HG03342 (cell line): ENCODE results near the gene ROR1.

Source experiments
- ATAC-seq: cut with Tn5 transposase; IDR thresholded peaks from one replicate; pipeline ENCODE4 v1.9.1; 2021; ENCODE audit warnings: mild to moderate bottlenecking, moderate library complexity; ENCODE audit not compliant: unreplicated experiment

Gene ROR1

DNA sequence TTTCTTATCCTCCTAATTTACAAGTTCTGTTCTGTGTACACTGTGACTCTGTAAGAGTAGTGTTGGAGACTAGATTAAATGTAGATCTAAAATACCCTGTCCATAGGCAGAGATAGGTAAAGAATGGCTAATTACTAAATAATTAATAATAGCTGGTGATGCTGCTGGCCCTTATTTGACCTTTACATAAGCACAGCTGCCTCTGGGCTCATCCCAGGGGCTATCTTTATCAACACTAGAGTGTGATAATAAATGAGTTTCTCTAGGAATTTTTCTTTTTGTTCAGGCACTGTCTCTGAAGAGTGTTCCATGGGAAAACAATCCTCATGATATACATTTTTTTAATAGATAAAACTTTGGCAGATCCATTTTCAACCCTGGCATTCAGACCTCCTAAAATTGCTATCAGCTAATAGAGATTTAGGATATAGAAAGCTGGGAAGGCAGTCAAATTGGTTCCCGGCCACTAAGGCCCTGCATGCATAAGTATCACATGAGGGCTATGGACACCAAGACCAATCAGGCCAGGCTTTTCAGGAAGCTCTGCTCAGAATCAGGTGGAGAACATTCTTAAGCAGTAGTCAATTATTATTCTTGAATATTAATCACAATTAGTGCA, 107.2 kb downstream of the ROR1 start:
- no peak for ATAC-seq

DNA sequence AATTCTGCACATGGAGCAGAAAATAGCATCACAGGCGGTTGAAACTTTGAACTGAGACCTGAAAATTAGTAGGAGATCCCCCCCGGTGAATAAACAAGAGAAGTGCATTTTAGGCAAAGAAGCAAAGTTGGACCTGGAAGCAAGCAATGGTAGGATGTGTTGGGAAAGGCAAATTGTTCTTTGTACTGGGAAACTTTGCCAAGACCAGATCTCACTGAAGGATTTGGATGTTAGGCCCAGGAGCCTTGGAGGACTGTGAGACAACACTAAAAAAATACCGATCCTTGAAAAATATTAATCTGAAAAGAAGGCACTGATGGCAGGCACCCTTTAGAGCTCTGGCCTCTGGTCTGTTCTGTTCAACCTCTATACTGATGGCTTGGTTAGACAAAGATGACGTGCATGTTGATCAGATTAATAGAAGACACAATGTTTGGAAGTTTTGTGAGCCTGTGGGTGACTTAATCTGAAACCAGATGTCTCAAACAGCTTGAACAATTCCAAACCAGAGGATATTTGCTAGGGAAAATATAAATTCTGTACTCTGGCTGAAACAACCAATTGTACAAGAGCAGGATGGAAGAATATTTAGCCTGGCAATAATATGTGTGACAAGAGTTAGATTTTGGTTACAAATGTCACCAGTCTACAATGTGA, 108.4 kb downstream of the ROR1 start:
- no peak for ATAC-seq

DNA sequence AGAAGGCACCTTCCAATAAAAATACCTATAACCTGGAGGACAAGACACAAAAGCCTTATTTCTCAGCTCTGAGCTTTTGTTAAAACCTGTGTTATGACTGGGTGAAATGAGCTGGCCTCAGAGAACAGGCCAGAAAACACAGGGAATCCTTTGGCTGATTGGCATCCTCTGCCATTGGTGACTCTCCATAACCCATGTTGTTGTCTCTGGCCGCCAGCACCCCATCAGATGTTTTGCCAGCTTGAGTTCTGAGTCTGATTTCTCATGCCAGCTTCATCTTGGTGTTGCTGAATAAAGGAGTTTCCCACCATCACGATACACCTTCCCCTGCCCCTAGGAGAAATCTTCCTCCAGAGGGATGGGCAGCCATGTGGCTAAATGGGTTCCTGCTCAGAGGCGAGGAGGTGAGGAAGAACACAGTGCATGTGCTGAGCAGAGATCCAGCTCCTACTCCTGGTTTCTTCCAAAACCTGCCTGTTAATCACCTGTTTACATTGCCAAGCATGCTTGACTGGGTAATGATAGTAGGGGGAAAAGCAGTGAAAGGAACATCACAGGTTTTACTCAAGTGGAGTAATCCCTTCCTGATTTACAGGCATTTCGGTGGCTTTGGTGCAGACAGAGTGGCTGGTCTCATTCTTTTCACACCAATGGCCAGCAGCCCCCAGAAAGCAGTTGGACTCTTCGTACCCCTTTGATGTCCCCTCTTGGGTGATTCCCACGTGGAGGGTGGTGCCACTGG, 109.8 kb downstream of the ROR1 start:
- ATAC-seq, result no peak

DNA sequence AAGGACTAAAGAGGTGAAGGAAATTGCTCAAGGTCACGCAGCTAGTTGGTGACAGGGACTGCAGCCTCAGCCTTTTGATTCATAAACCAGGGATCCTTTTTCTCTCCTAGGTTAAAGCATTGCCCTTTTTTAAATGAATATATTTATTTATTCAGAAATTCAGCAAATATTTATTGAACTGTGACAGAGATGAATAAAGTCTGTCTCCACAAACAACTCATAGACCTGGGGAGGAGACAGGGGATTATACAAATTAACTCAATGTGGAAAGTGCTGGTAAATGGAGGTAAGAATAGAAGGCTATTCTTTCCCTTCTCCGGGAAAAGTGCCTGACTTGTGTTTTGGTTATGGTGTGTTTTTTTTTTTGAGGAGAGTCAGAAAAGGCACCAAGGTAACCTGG, 110.7 kb downstream of the ROR1 start:
- no peak for ATAC-seq

DNA sequence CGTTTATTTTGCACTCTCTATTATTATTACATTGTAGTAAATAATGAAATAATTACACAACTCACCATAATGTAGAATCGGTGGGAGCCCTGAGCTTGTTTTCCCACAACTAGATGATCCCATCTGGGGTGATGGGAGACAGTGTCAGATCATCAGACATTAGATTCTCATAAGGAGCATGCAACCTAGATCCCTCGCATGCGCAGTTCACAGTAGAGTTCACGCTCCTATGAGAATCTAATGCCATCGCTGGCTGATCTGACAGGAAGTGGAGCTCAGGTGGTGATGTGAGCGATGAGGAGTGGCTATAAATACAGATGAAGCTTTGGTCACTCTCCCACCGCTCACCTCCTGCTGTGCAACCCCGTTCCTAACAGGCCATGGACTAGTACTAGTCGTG, 112.1 kb downstream of the ROR1 start:
- no peak for ATAC-seq

DNA sequence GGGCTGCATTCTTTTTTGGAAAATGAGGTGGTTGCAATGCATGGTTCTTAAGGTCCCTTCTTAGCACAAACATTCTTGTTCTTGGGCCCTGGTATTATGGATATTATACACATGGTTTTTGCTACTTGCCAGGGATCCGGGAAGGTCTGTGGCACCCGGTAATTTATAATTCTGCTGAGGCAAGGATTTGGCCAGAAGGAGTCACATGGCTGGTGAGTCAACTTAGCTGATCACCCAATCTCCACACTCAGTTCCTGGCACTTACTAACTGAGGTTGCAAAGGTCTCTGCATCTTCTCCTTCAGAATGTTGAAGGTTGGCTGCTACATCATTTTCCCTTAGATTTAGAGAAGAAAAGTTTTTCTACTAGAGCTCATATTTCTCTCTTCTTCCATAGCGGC, 112.5 kb downstream of the ROR1 start:
- ATAC-seq, result no peak

DNA sequence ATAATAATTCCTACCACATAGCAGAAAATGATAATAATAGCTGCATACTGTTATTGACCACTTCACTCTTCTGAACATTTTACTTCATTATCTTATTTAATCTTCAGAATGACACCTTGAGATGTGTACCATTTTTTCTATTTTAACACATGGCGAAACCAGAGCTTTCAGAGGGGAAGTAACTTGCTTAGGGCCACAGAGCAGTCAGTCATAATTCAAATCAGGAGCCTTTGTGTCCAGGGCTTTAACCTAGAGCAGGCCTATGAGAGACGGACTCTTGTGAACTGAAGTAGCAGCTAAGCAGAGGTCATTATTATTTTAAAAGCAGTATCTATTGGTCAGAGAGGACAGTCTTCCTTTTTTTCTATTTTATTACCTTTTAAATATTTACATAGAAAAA, 114.0 kb downstream of the ROR1 start:
- no peak for ATAC-seq

DNA sequence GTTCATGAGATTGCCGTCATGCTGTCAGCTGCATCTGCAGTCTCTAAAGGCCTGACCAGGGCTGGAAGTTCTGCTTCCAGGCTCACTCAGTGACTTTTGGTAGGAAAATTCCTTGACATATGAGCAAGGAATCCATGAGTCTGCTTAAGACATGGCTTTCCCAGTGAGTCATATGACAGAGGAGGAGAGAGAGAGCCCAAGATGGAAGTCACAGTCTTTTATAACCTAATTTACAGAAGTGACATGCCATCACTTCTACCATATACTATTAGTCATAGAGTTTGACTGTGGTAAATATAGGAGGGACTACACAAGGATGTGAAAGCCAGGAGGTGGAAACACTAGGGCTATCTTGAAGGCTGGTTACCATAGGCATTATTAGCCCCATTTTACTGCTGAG, 115.2 kb downstream of the ROR1 start:
- no peak for ATAC-seq

DNA sequence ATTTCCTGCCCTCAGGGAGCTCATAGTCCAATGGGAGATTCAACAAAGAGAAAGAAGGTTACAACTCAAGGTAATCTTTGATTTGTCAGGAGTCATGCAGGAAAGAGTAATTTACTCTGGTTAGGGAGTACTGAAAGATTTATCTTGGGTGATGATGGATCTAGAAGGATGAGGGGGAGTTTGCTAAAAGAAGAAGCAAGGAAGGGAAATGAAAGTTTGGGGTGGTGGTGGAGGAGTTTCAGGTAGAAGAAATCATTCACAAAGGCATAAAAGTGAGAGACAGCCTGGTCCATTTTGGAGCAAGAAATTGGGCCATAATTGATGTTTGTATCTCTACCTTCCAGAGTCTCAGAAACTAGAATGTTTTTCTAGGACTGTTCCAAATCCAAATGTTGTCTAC, 116.7 kb downstream of the ROR1 start:
- ATAC-seq, result no peak

DNA sequence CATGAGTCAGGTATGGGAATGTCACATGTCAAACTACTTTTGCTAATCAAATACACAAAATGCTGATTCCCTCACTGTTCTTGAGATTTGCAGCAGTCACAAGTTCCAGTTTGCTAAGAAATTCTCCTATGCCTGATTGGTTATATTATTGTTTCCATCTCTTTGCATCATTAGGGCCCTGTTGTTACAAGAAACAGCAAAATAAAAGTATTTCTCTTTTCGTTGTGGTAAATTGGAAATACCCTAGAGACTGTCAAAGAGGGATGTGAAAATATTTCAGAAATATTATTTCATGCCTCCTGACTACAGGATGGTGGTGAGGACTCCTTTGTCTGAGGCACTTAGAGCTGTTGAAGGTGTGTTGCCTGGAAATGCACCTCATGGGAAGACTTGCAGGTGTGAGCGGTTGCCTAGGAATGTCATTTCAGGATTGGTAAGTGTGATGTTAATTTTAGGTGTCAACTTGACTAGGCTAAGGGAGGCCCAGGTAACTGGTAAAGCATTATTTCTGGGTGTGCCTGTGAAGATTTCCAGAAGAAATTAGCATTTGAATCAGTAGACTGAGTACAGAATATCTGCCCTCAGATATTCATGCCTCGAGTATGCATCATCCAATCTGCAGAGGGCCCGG, 117.4 kb downstream of the ROR1 start:
- no peak for ATAC-seq

DNA sequence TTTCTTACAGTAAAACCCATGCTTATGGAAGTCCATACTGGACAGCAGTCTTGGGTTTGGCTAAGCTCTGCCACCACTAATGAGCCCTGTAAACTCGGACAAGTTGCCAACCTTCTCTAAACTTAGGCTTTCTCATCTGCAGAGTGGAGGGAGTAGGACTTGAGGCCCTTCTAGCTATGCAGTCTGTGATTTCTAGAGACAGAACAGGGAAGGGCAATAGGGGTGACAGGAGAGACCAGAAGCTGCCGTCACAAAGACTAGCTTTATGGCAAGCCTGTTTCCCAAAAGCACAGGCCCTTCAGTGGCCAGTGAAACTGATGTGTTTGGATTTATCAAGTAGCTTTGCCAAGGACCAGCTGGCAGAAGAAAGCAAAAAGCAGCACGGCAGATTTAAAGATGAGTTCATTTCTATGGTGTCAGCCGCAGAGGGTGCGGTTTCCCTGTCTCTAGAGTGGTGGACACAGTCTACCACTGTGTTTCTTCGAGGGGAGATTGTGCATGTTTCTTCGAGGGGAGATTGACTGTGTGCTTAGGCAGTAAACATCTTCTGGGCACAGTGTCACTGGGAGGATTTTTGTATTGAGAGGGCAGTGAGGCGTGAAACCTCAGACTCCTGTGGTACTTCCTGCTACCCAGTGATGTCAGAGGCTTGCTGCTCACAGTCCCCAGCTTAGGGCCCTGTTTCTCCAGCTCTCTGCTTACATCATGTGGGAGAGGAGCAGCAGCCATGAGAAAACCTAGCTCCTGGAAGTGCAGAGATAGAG, 119.0 kb downstream of the ROR1 start:
- ATAC-seq, result peak; percentile 99

DNA sequence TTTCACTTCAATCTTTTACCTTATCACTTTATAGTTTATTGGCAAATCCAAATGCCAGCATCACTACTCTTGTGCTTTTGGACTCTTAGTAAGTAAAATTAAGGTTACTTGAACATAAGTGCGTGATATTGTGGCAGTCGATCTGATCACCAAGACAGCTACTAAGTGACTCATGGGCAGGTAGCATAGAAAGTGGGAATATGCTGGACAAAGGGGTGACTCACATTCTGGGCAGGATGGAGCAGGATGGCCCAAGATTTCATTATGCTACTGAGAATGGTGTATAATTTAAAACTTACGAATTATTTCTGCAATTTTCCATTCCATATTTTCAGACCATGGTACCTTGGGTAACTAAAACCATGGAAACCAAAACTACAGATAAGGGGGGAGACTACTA, 120.2 kb downstream of the ROR1 start:
- ATAC-seq, result no peak

DNA sequence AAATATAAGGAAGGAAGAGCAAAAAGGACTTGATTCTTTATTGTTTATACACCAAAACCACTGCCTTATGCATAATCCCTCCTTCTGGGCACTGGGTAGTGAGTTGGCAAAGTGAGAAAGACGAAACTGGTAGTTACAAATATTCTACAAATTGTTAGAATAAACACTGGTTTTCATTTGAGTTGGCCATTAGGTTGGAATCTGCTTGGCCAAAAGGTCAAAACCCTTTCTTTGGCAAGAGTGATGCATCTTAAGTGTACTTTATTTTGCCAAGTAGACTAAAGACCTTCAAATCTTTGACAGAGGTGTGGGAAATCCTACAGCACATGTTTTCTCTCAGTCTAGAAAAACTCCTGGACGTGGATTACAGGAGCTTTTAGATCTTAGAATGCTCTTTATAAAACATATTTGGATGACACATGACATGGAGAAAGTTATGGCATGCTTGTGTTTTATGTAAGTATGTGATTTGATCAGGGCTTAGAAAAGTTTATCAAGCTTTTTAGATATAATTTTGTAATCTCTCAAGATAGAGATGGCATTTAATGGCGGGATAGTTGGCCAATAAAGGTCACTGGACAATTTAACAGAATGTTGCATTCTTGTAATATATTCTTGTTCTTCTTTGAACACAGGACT, 120.9 kb downstream of the ROR1 start:
- no peak for ATAC-seq

DNA sequence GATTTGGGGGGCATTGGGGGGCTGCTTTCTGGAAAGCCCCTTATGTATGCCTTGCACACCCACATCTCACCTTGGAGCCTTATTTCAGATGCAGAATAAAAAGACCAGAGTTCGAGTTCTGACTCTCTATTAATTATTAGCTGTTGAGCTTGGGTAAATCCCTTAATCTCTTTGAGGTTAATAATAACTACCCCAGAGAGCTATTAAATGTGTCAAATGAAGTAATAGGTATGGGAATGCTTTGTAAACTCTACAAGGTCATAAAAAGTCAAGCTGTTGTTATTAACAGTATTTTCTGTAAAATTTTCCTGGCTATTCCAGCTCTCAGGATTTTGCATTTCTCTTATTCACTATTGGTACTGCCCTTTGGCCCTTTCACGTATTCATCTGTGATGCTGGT, 122.9 kb downstream of the ROR1 start:
- no peak for ATAC-seq

DNA sequence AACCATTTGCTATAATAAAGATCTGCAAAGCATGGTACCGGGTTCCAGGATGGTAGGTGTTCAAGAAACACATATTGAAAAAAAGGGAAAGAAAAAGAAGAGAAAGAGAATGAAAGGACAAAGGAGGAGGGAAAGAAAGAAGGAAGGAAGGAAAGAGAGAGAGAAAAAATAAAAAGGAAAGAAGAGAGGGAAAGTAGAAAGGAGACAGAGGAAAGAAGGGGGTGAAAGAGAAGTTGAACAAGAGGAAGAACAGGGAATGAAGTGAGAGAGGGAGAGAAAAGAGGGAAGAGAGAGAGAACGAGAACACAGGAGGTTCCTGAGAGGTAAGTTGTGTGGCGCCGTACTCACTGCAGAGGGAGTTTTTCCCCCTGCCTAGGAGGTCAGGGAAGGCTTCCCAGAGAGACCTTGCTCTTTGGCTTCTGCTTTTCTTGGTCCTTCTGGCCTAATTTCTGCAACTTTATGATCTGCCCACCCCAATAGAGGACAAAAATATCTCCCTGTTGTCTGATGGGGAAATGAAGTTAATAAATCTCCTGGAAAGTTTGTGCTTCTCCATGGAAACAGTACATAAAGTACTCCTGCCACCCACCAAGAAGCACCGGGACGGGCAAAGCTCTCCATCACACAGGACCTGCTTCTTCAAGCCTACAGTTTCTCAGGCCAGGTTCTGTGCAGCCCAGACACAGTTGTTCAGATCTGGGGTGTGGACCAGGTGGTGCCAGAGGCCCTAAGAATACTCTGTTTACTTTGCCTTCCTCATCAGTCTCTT, 124.8 kb downstream of the ROR1 start:
- no peak for ATAC-seq

DNA sequence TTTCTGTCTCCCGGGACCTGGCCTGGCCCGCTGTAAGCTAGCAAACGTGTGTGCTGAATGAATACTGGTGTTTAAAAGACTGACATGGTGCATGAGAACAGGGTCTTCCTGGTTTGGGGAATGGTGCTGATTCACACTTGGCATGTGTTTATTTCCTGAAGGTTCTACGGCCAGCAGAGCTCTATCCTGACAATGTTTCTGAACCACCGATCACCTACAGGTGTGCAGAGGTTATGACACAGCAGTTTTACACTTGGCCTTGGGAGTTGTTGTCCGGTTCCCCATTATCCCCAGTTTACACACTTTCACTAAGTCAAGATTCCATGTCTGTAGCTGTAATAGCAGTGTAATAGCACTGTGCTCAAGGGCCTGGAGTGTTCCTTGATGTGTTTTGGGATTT, 127.3 kb downstream of the ROR1 start:
- no peak for ATAC-seq

DNA sequence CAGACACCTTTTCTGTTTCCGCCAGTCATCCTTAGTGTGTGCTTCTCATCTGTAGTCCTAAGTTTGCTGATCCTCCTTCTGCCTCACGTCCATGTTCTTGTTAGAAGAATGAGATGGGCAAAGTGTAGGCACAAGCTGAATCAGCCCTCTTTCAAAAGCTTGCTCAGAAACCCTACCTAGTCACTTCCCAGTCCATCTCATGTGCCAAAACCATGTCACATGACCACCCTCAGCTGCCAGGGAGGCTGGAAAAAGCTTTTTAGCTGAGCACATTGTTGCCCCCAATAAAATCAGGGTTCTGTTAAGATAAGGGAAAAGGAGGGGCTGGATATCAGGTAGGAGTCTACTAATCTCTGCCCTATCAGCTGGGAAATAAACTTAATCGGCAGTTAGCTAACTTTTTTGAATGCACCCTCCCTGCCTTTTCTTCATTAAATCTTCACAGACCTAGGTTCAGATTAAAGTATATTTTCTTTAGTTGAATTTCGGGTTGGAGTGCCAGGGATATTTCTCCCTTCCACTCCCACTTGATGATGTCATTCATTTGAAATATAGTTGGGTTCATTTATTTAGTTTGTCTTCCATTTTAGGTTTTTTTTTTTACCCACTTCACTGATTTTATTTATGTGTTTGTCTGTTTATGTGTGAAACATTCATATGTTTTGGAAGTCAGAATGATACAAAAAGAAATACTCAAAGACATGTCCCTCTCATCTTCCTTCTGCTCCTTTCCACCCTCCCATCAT, 129.2 kb downstream of the ROR1 start:
- ATAC-seq, result no peak

DNA sequence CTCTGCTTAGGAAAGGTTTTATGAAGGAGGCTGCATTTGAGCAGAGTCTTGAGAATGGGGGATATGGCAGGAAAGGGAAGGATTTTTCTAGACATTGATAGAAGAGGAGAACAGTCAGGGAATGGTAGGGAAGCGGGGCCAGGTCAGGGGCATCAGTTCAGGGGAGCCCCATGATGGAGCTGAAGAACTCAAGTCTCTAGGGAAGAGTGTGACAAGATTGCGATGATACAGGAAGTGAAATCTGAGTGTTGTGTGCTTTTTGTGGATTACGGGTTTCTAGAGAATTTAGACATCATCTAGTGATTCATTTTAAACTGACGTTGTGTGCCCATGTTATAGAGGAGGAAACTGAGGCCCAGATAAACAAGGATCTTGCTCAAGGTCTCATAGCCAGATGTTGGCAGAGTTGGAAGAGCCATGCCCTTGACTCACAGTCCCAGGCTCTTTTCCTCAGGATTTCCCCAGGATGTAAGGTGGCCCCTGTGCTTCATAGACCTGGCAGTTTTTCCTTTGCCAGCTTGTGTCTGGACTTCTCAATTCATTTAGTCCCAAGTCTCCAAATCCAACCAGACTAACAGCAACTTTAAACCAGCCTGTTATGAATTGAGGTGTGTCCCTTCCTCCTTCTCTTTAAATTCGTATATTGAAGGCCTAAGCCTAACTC, 130.3 kb downstream of the ROR1 start:
- no peak for ATAC-seq

DNA sequence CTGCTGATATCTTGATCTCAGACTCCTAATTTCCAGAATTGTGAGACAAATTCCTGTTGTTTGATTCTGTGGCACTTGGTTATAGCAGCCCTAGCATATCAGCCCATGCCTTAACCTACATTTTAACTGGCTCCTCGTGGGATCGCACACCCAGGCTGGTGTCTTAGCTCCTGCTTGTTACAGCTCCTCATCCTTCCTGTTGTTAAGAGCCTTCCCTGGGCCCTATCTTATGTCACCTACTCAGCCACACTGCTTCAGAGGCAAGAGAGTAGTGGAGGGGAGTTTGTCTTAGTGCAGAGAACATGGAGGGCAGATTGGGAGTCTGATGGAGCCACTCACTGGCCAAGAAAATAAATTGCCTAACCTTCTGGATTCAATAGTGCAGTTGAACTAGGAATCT, 131.0 kb downstream of the ROR1 start:
- ATAC-seq, result no peak
